GM19463 (cell line): ENCODE results near the gene CDR2L.

ENCODE experiments used
- ATAC-seq: cut with Tn5 transposase; IDR thresholded peaks from one replicate; pipeline ENCODE4 v1.9.1; 2021; ENCODE audit warnings: mild to moderate bottlenecking, moderate library complexity; ENCODE audit not compliant: unreplicated experiment

The CDR2L gene

GRCh38 chr17:74987418-74987908 is at the start of gene CDR2L:
TSS of gene CDR2L (plus strand) at chr17:74987632. CDS start at chr17:74988044, 412 bp downstream.
- peak; percentile 96 for ATAC-seq

GRCh38 chr17:74938194-74938950 is 49.1 kb upstream of the CDR2L start:
- ATAC-seq, result no peak

- ATAC-seq, result no peak
Measured at GRCh38 chr17:74939534-74939933, 47.9 kb upstream of the CDR2L start.

GRCh38 chr17:74941128-74941725 is 46.2 kb upstream of the CDR2L start:
- no peak for ATAC-seq

GRCh38 chr17:74943808-74944522 is 43.5 kb upstream of the CDR2L start:
- no peak for ATAC-seq

- ATAC-seq, result peak; percentile 89
Measured at GRCh38 chr17:74945543-74945942, 41.9 kb upstream of the CDR2L start.

- ATAC-seq, result no peak
Measured at GRCh38 chr17:74946641-74947040, 40.8 kb upstream of the CDR2L start.

- no peak for ATAC-seq
Measured at GRCh38 chr17:74947041-74947754, 40.2 kb upstream of the CDR2L start.

GRCh38 chr17:74949455-74950115 is 37.8 kb upstream of the CDR2L start:
- ATAC-seq, result no peak

GRCh38 chr17:74950207-74950606 is 37.2 kb upstream of the CDR2L start:
- ATAC-seq, result no peak

- no peak for ATAC-seq
Measured at GRCh38 chr17:74951065-74951464, 36.4 kb upstream of the CDR2L start.

GRCh38 chr17:74951680-74952421 is 35.6 kb upstream of the CDR2L start:
- ATAC-seq, result no peak

- no peak for ATAC-seq
Measured at GRCh38 chr17:74952431-74953133, 34.9 kb upstream of the CDR2L start.

GRCh38 chr17:74953134-74953687 is 34.2 kb upstream of the CDR2L start:
- ATAC-seq, result no peak

- no peak for ATAC-seq
Measured at GRCh38 chr17:74954115-74954514, 33.3 kb upstream of the CDR2L start.

- ATAC-seq, result no peak
Measured at GRCh38 chr17:74954665-74955421, 32.6 kb upstream of the CDR2L start.

GRCh38 chr17:74956093-74956492 is 31.3 kb upstream of the CDR2L start:
- ATAC-seq, result no peak
